ENCODE data around the gene CLSTN2.

DNA sequence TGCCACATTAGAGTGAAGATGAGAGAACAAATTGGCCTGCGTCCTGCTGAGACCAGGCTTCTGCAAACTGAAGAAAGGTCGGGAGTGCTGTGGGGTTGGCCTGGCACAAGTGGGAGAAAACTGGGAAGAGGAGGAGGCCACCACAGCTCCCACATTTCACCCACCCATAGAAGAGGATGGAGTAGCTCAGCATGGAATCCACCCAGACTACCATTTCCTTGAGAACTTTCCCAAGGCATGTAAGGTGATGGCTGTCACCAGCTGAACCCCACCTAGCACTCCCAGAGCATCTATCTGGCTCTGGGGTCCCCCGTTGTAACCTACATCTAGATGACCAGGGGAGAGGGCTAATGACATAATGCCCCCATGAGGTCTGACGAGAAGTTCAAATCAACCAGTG, 622.5 kb downstream of the CLSTN2 start:
- TF ChIP-seq, protein P1, sequence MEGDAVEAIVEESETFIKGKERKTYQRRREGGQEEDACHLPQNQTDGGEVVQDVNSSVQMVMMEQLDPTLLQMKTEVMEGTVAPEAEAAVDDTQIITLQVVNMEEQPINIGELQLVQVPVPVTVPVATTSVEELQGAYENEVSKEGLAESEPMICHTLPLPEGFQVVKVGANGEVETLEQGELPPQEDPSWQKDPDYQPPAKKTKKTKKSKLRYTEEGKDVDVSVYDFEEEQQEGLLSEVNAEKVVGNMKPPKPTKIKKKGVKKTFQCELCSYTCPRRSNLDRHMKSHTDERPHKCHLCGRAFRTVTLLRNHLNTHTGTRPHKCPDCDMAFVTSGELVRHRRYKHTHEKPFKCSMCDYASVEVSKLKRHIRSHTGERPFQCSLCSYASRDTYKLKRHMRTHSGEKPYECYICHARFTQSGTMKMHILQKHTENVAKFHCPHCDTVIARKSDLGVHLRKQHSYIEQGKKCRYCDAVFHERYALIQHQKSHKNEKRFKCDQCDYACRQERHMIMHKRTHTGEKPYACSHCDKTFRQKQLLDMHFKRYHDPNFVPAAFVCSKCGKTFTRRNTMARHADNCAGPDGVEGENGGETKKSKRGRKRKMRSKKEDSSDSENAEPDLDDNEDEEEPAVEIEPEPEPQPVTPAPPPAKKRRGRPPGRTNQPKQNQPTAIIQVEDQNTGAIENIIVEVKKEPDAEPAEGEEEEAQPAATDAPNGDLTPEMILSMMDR (conservative IDR thresholded peaks at IDR 0.05; ENCODE audit: low read depth, low read length), result no peak
- TF ChIP-seq EZH2phosphoT487 (IDR thresholded peaks at IDR 0.05; ENCODE audit: borderline replicate concordance, low read length) (no peak), EZH2 (IDR thresholded peaks at IDR 0.05; ENCODE audit: low read length, unreplicated experiment) (no peak)

Data from PC-3 (cell line).